Stimulated activated naive B cell treated with anti-CD40 and anti-IgM and Interleukin-4, amounts not matched to agents 10 μg/mL and 1 μg/mL and 100 μg/mL, for 72 hours (primary cell): ENCODE measurements around the gene TDRD7.

Experiments used
- ATAC-seq, 2 donors: fragments of 150-1000 bp; cut with Tn5 transposase; replicated peaks; 2 replicates each; pipeline ENCODE4 v1.10.0; 2021; ENCODE audit warnings: moderate library complexity in 1 of 2
- DNase-seq: peaks from one replicate; pipeline ENCODE4 v3.0.0; 2021
- H3K27ac Mint-ChIP-seq: one replicate; pipeline ENCODE4 v1.8.0; 2022; ENCODE audit warnings: mild to moderate bottlenecking, mixed read lengths
- H3K27me3 Mint-ChIP-seq, 2 donors: one replicate each; pipeline ENCODE4 v1.8.0; 2022; ENCODE audit warnings: mixed read lengths in 2 of 2
- H3K36me3 Mint-ChIP-seq, 2 donors: one replicate each; pipeline ENCODE4 v1.8.0; 2022; ENCODE audit warnings: mixed read lengths in 2 of 2, mild to moderate bottlenecking in 1 of 2
- H3K4me1 Mint-ChIP-seq, 2 donors: one replicate each; pipeline ENCODE4 v1.8.0; 2022; ENCODE audit warnings: mixed read lengths in 2 of 2, mild to moderate bottlenecking in 1 of 2
- H3K4me3 Mint-ChIP-seq, 2 donors: one replicate each; pipeline ENCODE4 v1.8.0; 2022; ENCODE audit warnings: mild to moderate bottlenecking in 2 of 2, mixed read lengths in 2 of 2, moderate library complexity in 1 of 2
- H3K9me3 Mint-ChIP-seq, 2 donors: one replicate each; pipeline ENCODE4 v1.8.0; 2022; ENCODE audit warnings: mixed read lengths in 2 of 2, mild to moderate bottlenecking in 1 of 2

Gene TDRD7

GRCh38 chr9:97504381-97505216, 92.7 kb downstream of the TDRD7 start:
- DNase-seq (no peak), ATAC-seq (no peak)
- no peaks in the 10 kb centered on the region for H3K36me3 Mint-ChIP-seq
- no peaks in the 10 kb centered on the region for H3K9me3 Mint-ChIP-seq
- H3K27ac Mint-ChIP-seq, result no peak overlapping the region
- peaks cover 13 to 15% of the 10 kb centered on the region in 2 donors for H3K4me1 Mint-ChIP-seq
- H3K27me3 Mint-ChIP-seq, result peaks cover 30 to 37% of the 10 kb centered on the region in 2 donors
- no peak overlapping the region for H3K4me3 Mint-ChIP-seq

GRCh38 chr9:97505845-97506244, 93.9 kb downstream of the TDRD7 start:
- Mint-ChIP-seq H3K9me3 (no peaks in the 10 kb centered on the region), H3K27me3 (peaks cover 22 to 29% of the 10 kb centered on the region in 2 donors), H3K4me3 (no peak overlapping the region), H3K27ac (no peak overlapping the region), H3K4me1 (peaks cover 14% of the 10 kb centered on the region in 2 donors), H3K36me3 (no peaks in the 10 kb centered on the region)
- ATAC-seq (no peak), DNase-seq (no peak)

- ATAC-seq (no peak), DNase-seq (no peak)
- Mint-ChIP-seq H3K4me1 (peaks cover 16 to 18% of the 10 kb centered on the region in 2 donors), H3K36me3 (no peaks in the 10 kb centered on the region), H3K27me3 (peaks cover 19 to 29% of the 10 kb centered on the region in 2 donors), H3K27ac (no peak overlapping the region), H3K4me3 (no peak overlapping the region), H3K9me3 (no peaks in the 10 kb centered on the region)
These were observed 94.4 kb downstream of the TDRD7 start for GRCh38 chr9:97506306-97506705.

GRCh38 chr9:97506787-97507186, 94.9 kb downstream of the TDRD7 start:
- peaks cover 19 to 29% of the 10 kb centered on the region in 2 donors for H3K27me3 Mint-ChIP-seq

GRCh38 chr9:97507428-97507984, 95.6 kb downstream of the TDRD7 start:
- H3K9me3 Mint-ChIP-seq, result no peaks in the 10 kb centered on the region
- H3K27ac Mint-ChIP-seq, result no peak overlapping the region
- ATAC-seq (no peak), DNase-seq (no peak)
- H3K4me3 Mint-ChIP-seq, result no peak overlapping the region
- H3K36me3 Mint-ChIP-seq, result no peaks in the 10 kb centered on the region
- peaks cover 20 to 21% of the 10 kb centered on the region in 2 donors for H3K4me1 Mint-ChIP-seq
- H3K27me3 Mint-ChIP-seq, result peaks cover 19 to 25% of the 10 kb centered on the region in 2 donors

More at GRCh38 chr9:97506787-97507186, 94.9 kb downstream of the TDRD7 start:
- Mint-ChIP-seq H3K27ac (no peak overlapping the region), H3K36me3 (no peaks in the 10 kb centered on the region), H3K9me3 (no peaks in the 10 kb centered on the region), H3K4me1 (peaks cover 20 to 23% of the 10 kb centered on the region in 2 donors), H3K4me3 (no peak overlapping the region)
- ATAC-seq, result no peak
- no peak for DNase-seq

- DNase-seq, result no peak
- H3K9me3 Mint-ChIP-seq, result no peaks in the 10 kb centered on the region
- peaks cover 6 to 12% of the 10 kb centered on the region in 2 donors for H3K27me3 Mint-ChIP-seq
These were observed 97.0 kb downstream of the TDRD7 start for GRCh38 chr9:97508852-97509251.

GRCh38 chr9:97510797-97511654, 99.1 kb downstream of the TDRD7 start:
- Mint-ChIP-seq H3K27me3 (peaks cover 3 to 8% of the 10 kb centered on the region in 2 donors), H3K27ac (peak overlapping the region; percentile 68), H3K4me1 (peaks cover 13 to 14% of the 10 kb centered on the region in 2 donors), H3K4me3 (no peak overlapping the region), H3K36me3 (no peaks in the 10 kb centered on the region), H3K9me3 (no peaks in the 10 kb centered on the region)
- DNase-seq, result no peak
- ATAC-seq, result peak; percentile 74 to 84

More at GRCh38 chr9:97508852-97509251, 97.0 kb downstream of the TDRD7 start:
- Mint-ChIP-seq H3K4me3 (no peak overlapping the region), H3K27ac (no peak overlapping the region), H3K36me3 (no peaks in the 10 kb centered on the region), H3K4me1 (peaks cover 13 to 14% of the 10 kb centered on the region in 2 donors)
- no peak for ATAC-seq

- H3K36me3 Mint-ChIP-seq, result no peaks in the 10 kb centered on the region
- no peak overlapping the region for H3K4me3 Mint-ChIP-seq
- ATAC-seq (peak in 1 of 2 donors; percentile 24), DNase-seq (no peak)
- peak overlapping the region; percentile 68 for H3K27ac Mint-ChIP-seq
- peaks cover 13 to 14% of the 10 kb centered on the region in 2 donors for H3K4me1 Mint-ChIP-seq
- H3K9me3 Mint-ChIP-seq, result no peaks in the 10 kb centered on the region
- peaks cover 11 to 16% of the 10 kb centered on the region in 2 donors for H3K27me3 Mint-ChIP-seq
These were observed 99.9 kb downstream of the TDRD7 start for GRCh38 chr9:97511655-97512427.

- H3K9me3 Mint-ChIP-seq, result no peaks in the 10 kb centered on the region
- peaks cover 13 to 14% of the 10 kb centered on the region in 2 donors for H3K4me1 Mint-ChIP-seq
- no peak overlapping the region for H3K27ac Mint-ChIP-seq
- DNase-seq (no peak), ATAC-seq (no peak)
- H3K36me3 Mint-ChIP-seq, result no peaks in the 10 kb centered on the region
- H3K4me3 Mint-ChIP-seq, result no peak overlapping the region
- peaks cover 23 to 28% of the 10 kb centered on the region in 2 donors for H3K27me3 Mint-ChIP-seq
These were observed 101.2 kb downstream of the TDRD7 start for GRCh38 chr9:97512966-97513560.

GRCh38 chr9:97514531-97514930, 102.6 kb downstream of the TDRD7 start:
- no peak for DNase-seq
- no peaks in the 10 kb centered on the region for H3K36me3 Mint-ChIP-seq
- no peak overlapping the region for H3K27ac Mint-ChIP-seq
- H3K4me1 Mint-ChIP-seq, result peaks cover 13 to 16% of the 10 kb centered on the region in 2 donors
- H3K9me3 Mint-ChIP-seq, result no peaks in the 10 kb centered on the region
- H3K4me3 Mint-ChIP-seq, result no peak overlapping the region
- ATAC-seq, result no peak
- H3K27me3 Mint-ChIP-seq, result peaks cover 38 to 39% of the 10 kb centered on the region in 2 donors

- no peak for ATAC-seq
- peaks cover 46 to 47% of the 10 kb centered on the region in 2 donors for H3K27me3 Mint-ChIP-seq
- H3K4me3 Mint-ChIP-seq, result no peak overlapping the region
- peaks cover 13 to 15% of the 10 kb centered on the region in 2 donors for H3K4me1 Mint-ChIP-seq
- H3K27ac Mint-ChIP-seq, result no peak overlapping the region
- no peaks in the 10 kb centered on the region for H3K9me3 Mint-ChIP-seq
- DNase-seq, result no peak
- no peaks in the 10 kb centered on the region for H3K36me3 Mint-ChIP-seq
These were observed 103.8 kb downstream of the TDRD7 start for GRCh38 chr9:97515662-97516061.

GRCh38 chr9:97516111-97516510, 104.2 kb downstream of the TDRD7 start:
- H3K36me3 Mint-ChIP-seq, result no peaks in the 10 kb centered on the region
- no peak overlapping the region for H3K27ac Mint-ChIP-seq
- ATAC-seq (no peak), DNase-seq (no peak)
- H3K27me3 Mint-ChIP-seq, result peaks cover 50 to 51% of the 10 kb centered on the region in 2 donors
- H3K4me1 Mint-ChIP-seq, result peaks cover 9 to 11% of the 10 kb centered on the region in 2 donors
- H3K4me3 Mint-ChIP-seq, result no peak overlapping the region
- H3K9me3 Mint-ChIP-seq, result no peaks in the 10 kb centered on the region

- Mint-ChIP-seq H3K4me1 (peaks cover 0 to 3% of the 10 kb centered on the region in 2 donors), H3K36me3 (no peaks in the 10 kb centered on the region), H3K9me3 (no peaks in the 10 kb centered on the region), H3K27me3 (peaks cover 50 to 52% of the 10 kb centered on the region in 2 donors), H3K27ac (no peak overlapping the region), H3K4me3 (no peak overlapping the region)
- ATAC-seq (no peak), DNase-seq (no peak)
These were observed 105.6 kb downstream of the TDRD7 start for GRCh38 chr9:97517331-97518089.
